ENCODE measurements around the gene ARPP19. TPM values are rescaled to one million over a fixed set of nuclear protein-coding genes. Genes with fewer than 3 reads are reported as not detected.

ARPP19 gene
- total and polyA plus RNA-seq, 4 donors, result 35.0 to 139 (median 68.8) TPM

DNA sequence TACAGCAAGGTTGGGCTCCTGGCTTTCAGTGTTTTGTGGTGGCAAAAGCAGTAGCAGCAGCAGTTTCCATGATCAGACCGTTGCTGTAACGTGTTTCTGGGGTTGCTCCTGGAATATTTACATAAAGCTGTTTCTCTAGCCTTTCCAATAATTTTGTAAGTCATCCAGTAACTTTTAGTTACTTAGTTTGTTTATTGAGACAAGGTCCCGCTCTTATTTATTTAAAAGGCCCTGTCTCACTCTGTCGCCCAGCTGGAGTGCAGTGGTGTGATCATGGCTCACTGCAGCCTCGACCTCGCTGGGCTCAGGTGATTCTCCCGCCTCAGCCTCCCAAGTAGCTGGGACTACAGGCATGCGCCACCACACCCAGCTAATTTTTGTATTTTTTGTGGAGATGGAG, 31.4 kb downstream of the ARPP19 start:
- TF ChIP-seq, protein P1, sequence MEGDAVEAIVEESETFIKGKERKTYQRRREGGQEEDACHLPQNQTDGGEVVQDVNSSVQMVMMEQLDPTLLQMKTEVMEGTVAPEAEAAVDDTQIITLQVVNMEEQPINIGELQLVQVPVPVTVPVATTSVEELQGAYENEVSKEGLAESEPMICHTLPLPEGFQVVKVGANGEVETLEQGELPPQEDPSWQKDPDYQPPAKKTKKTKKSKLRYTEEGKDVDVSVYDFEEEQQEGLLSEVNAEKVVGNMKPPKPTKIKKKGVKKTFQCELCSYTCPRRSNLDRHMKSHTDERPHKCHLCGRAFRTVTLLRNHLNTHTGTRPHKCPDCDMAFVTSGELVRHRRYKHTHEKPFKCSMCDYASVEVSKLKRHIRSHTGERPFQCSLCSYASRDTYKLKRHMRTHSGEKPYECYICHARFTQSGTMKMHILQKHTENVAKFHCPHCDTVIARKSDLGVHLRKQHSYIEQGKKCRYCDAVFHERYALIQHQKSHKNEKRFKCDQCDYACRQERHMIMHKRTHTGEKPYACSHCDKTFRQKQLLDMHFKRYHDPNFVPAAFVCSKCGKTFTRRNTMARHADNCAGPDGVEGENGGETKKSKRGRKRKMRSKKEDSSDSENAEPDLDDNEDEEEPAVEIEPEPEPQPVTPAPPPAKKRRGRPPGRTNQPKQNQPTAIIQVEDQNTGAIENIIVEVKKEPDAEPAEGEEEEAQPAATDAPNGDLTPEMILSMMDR (IDR thresholded peaks at IDR 0.05; ENCODE audit: control extremely low read depth, extremely low read depth), result no peak
- DNase-seq, result no peak
- no peaks in the 10 kb centered on the region for H3K9me3 ChIP-seq (ENCODE audit: control insufficient read depth in 4 of 4, insufficient read depth in 3 of 4, low read length in 3 of 4)
- H3K4me1 ChIP-seq (ENCODE audit: control insufficient read depth in 5 of 5, insufficient read depth in 5 of 5, low read length in 5 of 5), result no peaks in the 10 kb centered on the region
- H3K9ac ChIP-seq (ENCODE audit: insufficient read depth in 1 of 2, low read length in 2 of 2), result no peak overlapping the region
- H3K27me3 ChIP-seq (ENCODE audit: control insufficient read depth in 3 of 3, insufficient read depth in 3 of 3, low read length in 2 of 3), result peaks cover 0 to 7% (median under 1%) of the 10 kb centered on the region in 3 donors
- H3K36me3 ChIP-seq (ENCODE audit: control insufficient read depth in 4 of 4, insufficient read depth in 4 of 4, low read length in 4 of 4), result no peaks in the 10 kb centered on the region
- no peak for ATAC-seq (ENCODE audit: insufficient read depth, low FRiP score)
- 95 to 96% methylated on average over 8 of the region's 8 CpGs for WGBS, 2 donors
- H3K27ac ChIP-seq (ENCODE audit: low read depth in 1 of 2, low read length in 1 of 2), result no peak overlapping the region
- H3K4me3 ChIP-seq, result no peak overlapping the region

DNA sequence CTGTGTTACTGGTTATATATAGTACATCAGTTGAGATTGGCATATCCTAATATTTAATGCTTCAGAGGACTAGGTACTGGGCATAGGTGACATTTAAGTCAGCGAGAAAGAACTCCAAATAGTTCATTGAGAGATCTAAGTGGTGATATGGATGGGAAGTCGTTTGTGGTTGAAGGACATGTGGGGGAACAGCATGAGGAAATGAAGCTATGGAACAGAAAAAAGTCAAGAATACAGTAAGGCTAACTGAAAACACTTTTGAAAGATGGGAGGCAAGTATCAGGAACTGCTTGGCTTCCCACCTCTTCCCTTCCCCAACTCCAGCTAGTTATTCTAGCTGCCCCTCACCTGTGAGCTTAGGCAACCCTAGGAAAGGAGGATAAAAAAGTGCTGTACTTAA, 36.4 kb downstream of the ARPP19 start:
- no peak for ATAC-seq (ENCODE audit: insufficient read depth, low FRiP score)
- DNase-seq, result no peak
- Histone ChIP-seq H3K27ac (ENCODE audit: low read depth in 1 of 2, low read length in 1 of 2) (no peak overlapping the region), H3K9me3 (ENCODE audit: control insufficient read depth in 4 of 4, insufficient read depth in 3 of 4, low read length in 3 of 4) (no peaks in the 10 kb centered on the region), H3K27me3 (ENCODE audit: control insufficient read depth in 3 of 3, insufficient read depth in 3 of 3, low read length in 2 of 3) (peaks cover 0 to 46% (median 34%) of the 10 kb centered on the region in 3 donors), H3K4me3 (no peak overlapping the region), H3K4me1 (ENCODE audit: control insufficient read depth in 5 of 5, insufficient read depth in 5 of 5, low read length in 5 of 5) (peaks cover 3 to 13% (median 4%) of the 10 kb centered on the region in 5 donors), H3K9ac (ENCODE audit: insufficient read depth in 1 of 2, low read length in 2 of 2) (no peak overlapping the region), H3K36me3 (ENCODE audit: control insufficient read depth in 4 of 4, insufficient read depth in 4 of 4, low read length in 4 of 4) (no peaks in the 10 kb centered on the region)
- TF ChIP-seq, protein P1 (IDR thresholded peaks at IDR 0.05; ENCODE audit: control extremely low read depth, extremely low read depth), result no peak
- WGBS, 2 donors, result 21 to 48% methylated on average over 2 of the region's 2 CpGs

DNA sequence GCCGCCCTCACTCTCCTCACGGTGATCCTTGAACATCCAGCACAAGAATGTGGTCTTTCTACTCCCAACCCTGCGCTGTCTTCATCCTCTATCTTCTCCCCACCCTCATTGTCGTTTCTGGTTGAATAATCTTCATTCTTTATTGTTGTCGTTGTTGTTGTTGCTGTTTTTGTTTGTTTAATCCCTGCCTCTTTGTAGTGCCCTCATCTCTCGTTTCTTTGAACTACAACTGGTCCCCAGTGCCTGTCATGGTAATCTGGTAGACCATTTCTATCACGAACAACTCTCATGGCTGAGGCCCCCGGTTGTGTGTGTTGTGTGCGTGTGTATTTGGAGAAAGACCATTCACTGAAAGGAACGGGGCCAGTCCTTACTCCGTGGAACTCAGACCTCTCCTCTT, 38.9 kb downstream of the ARPP19 start:
- TF ChIP-seq, protein P1 (IDR thresholded peaks at IDR 0.05; ENCODE audit: control extremely low read depth, extremely low read depth), result no peak
- ATAC-seq (ENCODE audit: insufficient read depth, low FRiP score) (no peak), DNase-seq (no peak)
- no peak overlapping the region for H3K9ac ChIP-seq (ENCODE audit: insufficient read depth in 1 of 2, low read length in 2 of 2)
- no peak overlapping the region for H3K27ac ChIP-seq (ENCODE audit: low read depth in 1 of 2, low read length in 1 of 2)
- H3K4me3 ChIP-seq, result no peak overlapping the region
- H3K9me3 ChIP-seq (ENCODE audit: control insufficient read depth in 4 of 4, insufficient read depth in 3 of 4, low read length in 3 of 4), result no peaks in the 10 kb centered on the region
- 30 to 32% methylated on average over 11 of the region's 11 CpGs for WGBS, 2 donors
- H3K27me3 ChIP-seq (ENCODE audit: control insufficient read depth in 3 of 3, insufficient read depth in 3 of 3, low read length in 2 of 3), result peaks cover 0 to 46% (median 42%) of the 10 kb centered on the region in 3 donors
- H3K36me3 ChIP-seq (ENCODE audit: control insufficient read depth in 4 of 4, insufficient read depth in 4 of 4, low read length in 4 of 4), result no peaks in the 10 kb centered on the region
- peaks cover 3 to 13% (median 4%) of the 10 kb centered on the region in 5 donors for H3K4me1 ChIP-seq (ENCODE audit: control insufficient read depth in 5 of 5, insufficient read depth in 5 of 5, low read length in 5 of 5)

DNA sequence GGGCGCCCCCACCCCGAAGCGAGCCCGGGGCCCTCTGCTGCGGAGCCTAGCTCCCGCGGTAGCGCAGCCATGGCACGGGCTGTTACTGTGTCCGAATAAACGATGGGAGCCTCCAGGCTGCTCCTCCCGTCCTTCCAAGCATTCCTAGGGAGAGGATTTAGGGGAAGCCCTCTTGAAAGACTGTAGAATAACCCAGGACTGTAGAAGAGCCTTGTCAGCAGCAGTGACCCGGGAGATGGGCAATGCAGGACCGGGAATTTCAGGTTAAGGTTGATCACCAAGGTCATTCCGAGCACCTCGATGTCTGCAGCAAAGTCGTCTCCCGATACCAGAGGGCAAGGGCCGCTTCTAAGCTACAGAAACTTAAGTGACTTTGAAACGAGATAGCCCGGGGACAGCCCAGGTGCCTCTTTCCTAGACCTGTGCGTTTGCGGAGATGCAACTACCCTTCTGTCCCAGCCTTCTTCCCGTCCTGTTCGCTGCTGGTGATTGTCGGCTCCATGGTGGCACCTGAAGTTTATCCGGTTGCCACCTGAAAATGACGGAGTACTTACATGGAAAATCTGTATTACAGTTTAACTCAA, 39.4 kb downstream of the ARPP19 start:
- ATAC-seq (ENCODE audit: insufficient read depth, low FRiP score) (no peak), DNase-seq (no peak)
- H3K4me3 ChIP-seq, result peak overlapping the region; percentile 91
- TF ChIP-seq, protein P1 (IDR thresholded peaks at IDR 0.05; ENCODE audit: control extremely low read depth, extremely low read depth), result no peak
- WGBS, 2 donors, result 2 to 3% methylated on average over 27 to 28 of the region's 28 CpGs
- H3K4me1 ChIP-seq (ENCODE audit: control insufficient read depth in 5 of 5, insufficient read depth in 5 of 5, low read length in 5 of 5), result peaks cover 3 to 13% (median 4%) of the 10 kb centered on the region in 5 donors
- H3K27me3 ChIP-seq (ENCODE audit: control insufficient read depth in 3 of 3, insufficient read depth in 3 of 3, low read length in 2 of 3), result peaks cover 0 to 46% (median 42%) of the 10 kb centered on the region in 3 donors
- H3K9ac ChIP-seq (ENCODE audit: insufficient read depth in 1 of 2, low read length in 2 of 2), result peak overlapping the region in 1 of 2 donors; percentile 65
- H3K36me3 ChIP-seq (ENCODE audit: control insufficient read depth in 4 of 4, insufficient read depth in 4 of 4, low read length in 4 of 4), result no peaks in the 10 kb centered on the region
- no peaks in the 10 kb centered on the region for H3K9me3 ChIP-seq (ENCODE audit: control insufficient read depth in 4 of 4, insufficient read depth in 3 of 4, low read length in 3 of 4)
- H3K27ac ChIP-seq (ENCODE audit: low read depth in 1 of 2, low read length in 1 of 2), result peak overlapping the region; percentile 76 to 87

Data from lung (tissue), 12 donors.